Right lobe of liver (tissue), 6 donors: Measurements from ENCODE around the gene FAM111B. TPM values are rescaled to one million over a fixed set of nuclear protein-coding genes. Genes with fewer than 3 reads are reported as not detected.
A peak's percentile ranks its signal among the peaks of the same experiment; 100 is the strongest.
"Not testable (repeated sequence)": the region's sequence is repeated elsewhere in the genome, so short reads cannot be mapped to it uniquely, and the experiment has no call there.

Source experiments
- ATAC-seq, 4 donors: fragments of 200-7000 bp; cut with Tn5 transposase; one replicate each; pipeline ENCODE4 v1.9.1; 2020; ENCODE audit warnings: mild to moderate bottlenecking in 4 of 4, moderate library complexity in 4 of 4
- DNase-seq, 3 donors: peaks; one replicate each; pipeline ENCODE4 v3.0.0-alpha.2; 2020
- H3K27ac ChIP-seq, 3 donors: fragments of 200-600 bp; one replicate each; pipeline ENCODE4 v1.8.0; 2022
- H3K27me3 ChIP-seq, 2 donors: fragments of 200-600 bp; one replicate each; pipeline ENCODE4 v1.8.0; 2022
- H3K36me3 ChIP-seq, 4 donors: fragments of 200-600 bp; sonication (generic) in 1 of 4; one replicate each; pipeline versions ENCODE4 v1.5.1 to v1.8.0; 2017 to 2022; ENCODE audit warnings: control low read depth in 1 of 4
- H3K4me1 ChIP-seq, 4 donors: fragments of 200-600 bp; sonication (generic) in 1 of 4; one replicate each; pipeline versions ENCODE4 v1.5.1 to v1.8.0; 2017 to 2022; ENCODE audit warnings: control low read depth in 1 of 4
- H3K4me3 ChIP-seq, 3 donors: fragments of 200-600 bp; one replicate each; pipeline ENCODE4 v1.8.0; 2022
- H3K9me3 ChIP-seq, 4 donors: fragments of 200-600 bp; sonication (generic) in 1 of 4; one replicate each; pipeline versions ENCODE4 v1.5.1 to v1.8.0; 2017 to 2022; ENCODE audit warnings: control low read depth in 1 of 4
- POLR2A ChIP-seq: fragments of 450-650 bp; IDR thresholded peaks from one replicate; pipeline ENCODE4 v1.6.1; 2017; ENCODE audit warnings: antibody characterized with exemption, mild to moderate bottlenecking
- WGBS: methylation state at CpG from one replicate; pipeline ENCODE4 v1.1.6; 2018; ENCODE audit warnings: low coverage, low lambda C conversion rate; ENCODE audit not compliant: insufficient coverage; ENCODE audit errors: missing lambda C conversion rate; 5-methylcytosine and 5-hydroxymethylcytosine counted together
- intact Hi-C, 2 donors: fragments of 100-400 bp; cut with DNase I; formaldehyde crosslinking; loops; one replicate each; pipeline versions ENCODE4 v1.11.2 to v1.14.1; 2022
- total RNA-seq, 6 experiments: library from RNA; depleted of rRNA in 2 of 6; stranded (reverse); fragments of >200 nt in 2 of 6; fragmentation: NEBNext Ultra II Directional in 3 of 6; extraction: Animal tissue kit (Norgen Biotek cat#: 25700) in 3 of 6; gene quantifications; one replicate each; pipeline versions ENCODE4 v1.1.0 to v1.2.4, GENCODE V29; 2016 to 2023
- TF ChIP-seq, protein P1 (sequence below), 4 donors: fragments of 200-600 bp in 3 of 4; fragments of 450-650 bp in 1 of 4; IDR thresholded peaks; one replicate each; pipeline versions ENCODE4 v1.5.1 to v1.8.0; 2016 to 2022; ENCODE audit warnings: antibody characterized with exemption in 4 of 4, mild to moderate bottlenecking in 2 of 4
- donor health status: DM: no; HTN: yes; CAD: no.
- donor health status: DM: no; HTN: no; CAD: no.
- donor health status: DM: no; HTN: no; CAD: no.
- donor health status: DM: no; HTN: yes; CAD: no.
- donor health status: DM: no; HTN: yes; CAD: no.

FAM111B gene
- total RNA-seq, 6 experiments from 2014 or later, result 0.15 to 9.6 (median 1.1) TPM

DNA sequence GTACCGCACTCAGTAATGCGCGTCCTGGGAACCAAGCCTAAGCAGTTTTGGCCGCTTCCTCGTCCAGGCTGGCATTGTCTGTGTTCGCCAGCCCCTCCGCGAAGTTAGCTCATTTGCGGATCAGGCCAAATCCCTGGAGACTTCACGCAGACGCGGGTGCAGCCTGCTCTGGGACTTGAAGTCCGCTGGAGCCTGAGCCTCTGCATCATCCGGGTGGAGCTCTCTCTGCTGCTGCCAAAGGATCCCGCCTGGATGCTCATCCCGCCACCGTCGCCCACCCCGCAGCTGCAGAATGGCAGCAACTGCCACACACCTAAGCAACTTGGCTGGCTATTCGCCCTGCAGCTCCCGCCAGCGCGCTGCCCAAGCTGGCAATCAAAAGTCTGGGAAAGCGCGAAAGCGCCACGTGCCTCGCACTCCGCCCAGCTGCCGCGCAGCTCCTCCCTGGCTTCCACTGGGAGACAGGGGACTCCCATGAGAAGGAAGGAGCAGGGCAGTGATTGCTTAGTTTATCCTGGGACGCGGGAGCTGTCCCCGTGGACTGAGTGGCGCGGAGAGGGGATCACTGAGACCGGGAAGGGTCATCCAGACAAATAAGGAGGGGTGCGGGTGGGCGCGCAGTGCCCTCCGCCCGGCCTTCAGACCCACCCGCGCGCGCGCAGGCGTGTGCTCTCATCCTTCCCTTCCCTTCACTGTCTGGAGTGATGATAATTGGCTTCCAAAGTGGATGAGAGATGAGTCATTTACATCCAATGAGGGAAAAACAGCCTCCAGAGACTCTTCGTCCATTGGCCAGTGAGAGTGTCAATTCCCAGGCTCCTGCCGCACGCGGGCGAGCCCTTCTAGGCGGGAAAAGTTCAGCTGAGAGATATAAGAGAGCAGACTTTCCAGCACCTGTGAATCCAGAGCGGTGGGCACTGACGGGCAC is 44.2 kb upstream of the FAM111B start:
- WGBS, result 81% methylated on average over 24 of the region's 56 CpGs
- no peak for ATAC-seq

DNA sequence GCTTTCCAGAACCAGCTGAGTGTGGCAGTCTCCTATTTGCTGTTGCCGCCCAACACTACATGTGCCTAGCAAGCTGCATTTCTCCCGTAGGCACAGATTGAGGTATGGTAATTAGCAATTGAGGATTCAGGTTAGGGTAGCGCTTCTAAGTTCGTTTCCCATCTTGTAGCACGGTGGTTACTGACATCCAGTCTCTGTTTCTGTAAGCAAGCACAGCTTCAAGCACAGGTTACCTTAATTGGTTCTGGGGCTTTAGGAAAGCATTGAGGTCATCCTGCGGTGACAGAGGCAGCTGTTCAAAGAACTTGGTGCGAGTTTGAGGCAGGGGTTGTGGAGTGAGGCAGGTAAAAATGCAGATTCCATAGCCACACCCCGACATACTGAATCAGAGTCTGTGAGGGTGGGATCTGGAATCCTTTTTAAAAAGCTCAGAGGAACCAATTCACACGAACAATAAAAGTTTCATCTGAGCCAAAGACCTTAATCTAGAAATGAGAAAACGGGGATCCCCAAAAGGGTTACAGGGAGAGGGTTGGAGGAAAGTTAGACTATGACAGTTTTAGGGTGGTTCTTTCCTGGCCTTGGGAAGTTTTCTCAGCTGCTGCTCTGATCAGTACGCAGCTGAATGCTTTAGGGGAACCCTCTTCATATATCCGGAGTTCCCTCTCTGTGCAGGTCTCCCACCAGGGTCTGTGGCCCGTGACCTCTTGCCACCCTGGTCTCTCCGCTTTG is 42.9 kb upstream of the FAM111B start:
- not testable (repeated sequence) for H3K4me1 ChIP-seq, ATAC-seq, H3K4me3 ChIP-seq, H3K27ac ChIP-seq, DNase-seq, H3K9me3 ChIP-seq, H3K36me3 ChIP-seq, H3K27me3 ChIP-seq
- intact Hi-C loops, result loop anchor here in 1 of 2 donors (10.0 kb wide), 2 partner anchors 149 to 219 kb away; partner anchors contain the start of gene GLYATL2
- 59% methylated on average over 9 of the region's 14 CpGs for WGBS

More for the DNA sequence above, 44.2 kb upstream of the FAM111B start:
- Histone ChIP-seq H3K27me3 (no peaks in the 10 kb centered on the region), H3K9me3 (no peaks in the 10 kb centered on the region), H3K4me1 (no peaks in the 10 kb centered on the region), H3K36me3 (no peaks in the 10 kb centered on the region), H3K4me3 (no peak overlapping the region), H3K27ac (no peak overlapping the region)
- intact Hi-C loops, result loop anchor here in 1 of 2 donors (10.0 kb wide), 2 partner anchors 148 to 218 kb away; partner anchors contain the start of gene GLYATL2
- TF ChIP-seq, protein P1, sequence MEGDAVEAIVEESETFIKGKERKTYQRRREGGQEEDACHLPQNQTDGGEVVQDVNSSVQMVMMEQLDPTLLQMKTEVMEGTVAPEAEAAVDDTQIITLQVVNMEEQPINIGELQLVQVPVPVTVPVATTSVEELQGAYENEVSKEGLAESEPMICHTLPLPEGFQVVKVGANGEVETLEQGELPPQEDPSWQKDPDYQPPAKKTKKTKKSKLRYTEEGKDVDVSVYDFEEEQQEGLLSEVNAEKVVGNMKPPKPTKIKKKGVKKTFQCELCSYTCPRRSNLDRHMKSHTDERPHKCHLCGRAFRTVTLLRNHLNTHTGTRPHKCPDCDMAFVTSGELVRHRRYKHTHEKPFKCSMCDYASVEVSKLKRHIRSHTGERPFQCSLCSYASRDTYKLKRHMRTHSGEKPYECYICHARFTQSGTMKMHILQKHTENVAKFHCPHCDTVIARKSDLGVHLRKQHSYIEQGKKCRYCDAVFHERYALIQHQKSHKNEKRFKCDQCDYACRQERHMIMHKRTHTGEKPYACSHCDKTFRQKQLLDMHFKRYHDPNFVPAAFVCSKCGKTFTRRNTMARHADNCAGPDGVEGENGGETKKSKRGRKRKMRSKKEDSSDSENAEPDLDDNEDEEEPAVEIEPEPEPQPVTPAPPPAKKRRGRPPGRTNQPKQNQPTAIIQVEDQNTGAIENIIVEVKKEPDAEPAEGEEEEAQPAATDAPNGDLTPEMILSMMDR (IDR thresholded peaks at IDR 0.05), result no peak
- TF ChIP-seq POLR2A, result no peak
- DNase-seq, result no peak

DNA sequence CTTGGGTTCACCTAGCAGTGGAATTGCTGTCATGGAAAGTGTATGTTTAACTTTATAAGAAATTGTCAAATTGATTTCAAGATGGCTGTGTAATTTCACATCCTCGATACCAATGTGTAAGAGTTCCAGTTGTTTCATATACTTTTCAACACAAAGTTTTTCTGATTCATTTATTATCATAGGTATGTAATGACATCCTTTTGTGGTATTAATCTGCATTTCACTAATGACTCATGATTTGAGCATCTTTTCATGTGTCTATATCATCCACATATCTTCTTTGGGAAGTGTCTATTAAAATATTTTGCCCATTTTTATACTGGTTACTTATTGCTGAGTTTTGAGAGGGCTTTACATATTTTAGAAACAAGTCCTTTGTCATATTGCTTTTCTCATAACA is 38.0 kb upstream of the FAM111B start:
- WGBS, result 47% methylated on average over 1 of the region's 1 CpG
- TF ChIP-seq, protein P1 (IDR thresholded peaks at IDR 0.05), result no peak
- TF ChIP-seq POLR2A, result no peak
- no peak overlapping the region for H3K27ac ChIP-seq
- peaks cover 0 to 5% of the 10 kb centered on the region in 2 donors for H3K27me3 ChIP-seq
- H3K9me3 ChIP-seq, result no peaks in the 10 kb centered on the region
- H3K36me3 ChIP-seq, result no peaks in the 10 kb centered on the region
- no peaks in the 10 kb centered on the region for H3K4me1 ChIP-seq
- no peak for DNase-seq
- ATAC-seq, result no peak
- no peak overlapping the region for H3K4me3 ChIP-seq
- intact Hi-C loops, result loop anchor here in 1 of 2 donors (10.0 kb wide), 2 partner anchors 154 to 224 kb away; partner anchors contain the start of gene GLYATL2

DNA sequence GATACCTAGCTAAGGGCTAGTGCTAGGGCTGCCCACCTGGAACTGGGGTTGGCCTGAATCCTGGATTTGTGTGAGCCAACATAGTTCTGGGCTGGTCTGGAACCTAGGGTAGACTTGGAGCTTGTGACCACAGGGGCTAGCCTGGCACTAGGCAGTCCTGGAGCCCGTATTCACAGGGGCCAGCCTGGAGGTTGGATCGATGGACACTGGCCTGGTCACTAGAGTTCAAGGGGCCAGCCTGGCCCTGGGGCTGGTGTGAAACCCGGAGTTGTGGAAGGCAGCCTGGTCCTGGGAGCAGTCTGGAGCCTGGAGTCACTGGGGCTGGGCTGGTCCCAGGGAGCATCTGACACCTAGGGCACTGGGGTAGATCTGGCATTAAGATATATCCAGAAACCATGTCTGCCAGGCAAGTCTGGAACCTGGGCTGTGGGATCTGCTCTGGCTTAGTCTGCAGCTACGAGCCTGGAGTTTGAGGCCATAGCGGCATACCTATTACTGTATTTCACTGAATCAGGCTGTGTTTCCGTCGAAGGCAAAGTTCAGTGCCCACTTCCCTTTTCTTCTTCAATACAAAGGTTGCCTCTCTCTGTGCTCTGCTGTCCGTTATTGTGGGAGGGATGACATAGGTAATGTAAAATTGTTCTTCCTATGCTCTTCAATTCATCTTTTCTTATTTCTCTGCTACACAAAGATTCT is 30.0 kb upstream of the FAM111B start:
- 55% methylated on average over 4 of the region's 8 CpGs for WGBS
- Histone ChIP-seq H3K4me1 (no peaks in the 10 kb centered on the region), H3K36me3 (no peaks in the 10 kb centered on the region), H3K27ac (no peak overlapping the region), H3K9me3 (no peaks in the 10 kb centered on the region), H3K4me3 (no peak overlapping the region), H3K27me3 (no peaks in the 10 kb centered on the region)
- peak in 1 of 4 donors; percentile 33 for ATAC-seq
- DNase-seq, result no peak
- intact Hi-C loops, result no loop called here
- TF ChIP-seq, protein P1 (IDR thresholded peaks at IDR 0.05), result no peak
- TF ChIP-seq POLR2A, result no peak
